ENCODE measurements around the gene SLC12A7.
"Not testable (repeated sequence)": the region's sequence is repeated elsewhere in the genome, so short reads cannot be mapped to it uniquely, and the experiment has no call there.

The SLC12A7 gene

GRCh38 chr5:1111727-1112289, at the start of gene SLC12A7:
TSS of gene SLC12A7 (minus strand) at chr5:1112063. CDS start at chr5:1111991, 72 bp downstream.
- peak; percentile 59 to 63 for DNase-seq

- DNase-seq, result no peak
Measured at GRCh38 chr5:1161108-1161832, 49.4 kb upstream of the SLC12A7 start.

GRCh38 chr5:1159774-1160406, 48.0 kb upstream of the SLC12A7 start:
- no peak for DNase-seq

- DNase-seq, result no peak
Measured at GRCh38 chr5:1159341-1159675, 47.4 kb upstream of the SLC12A7 start.

GRCh38 chr5:1158647-1159340, 46.9 kb upstream of the SLC12A7 start:
- no peak for DNase-seq

- DNase-seq, result not testable (repeated sequence)
Measured at GRCh38 chr5:1157461-1157986, 45.7 kb upstream of the SLC12A7 start.

- DNase-seq, result no peak
Measured at GRCh38 chr5:1156754-1157460, 45.0 kb upstream of the SLC12A7 start.

GRCh38 chr5:1156033-1156753, 44.3 kb upstream of the SLC12A7 start:
- no peak for DNase-seq

- DNase-seq, result no peak
Measured at GRCh38 chr5:1155191-1156032, 43.5 kb upstream of the SLC12A7 start.

- no peak for DNase-seq
Measured at GRCh38 chr5:1153428-1153827, 41.6 kb upstream of the SLC12A7 start.

- DNase-seq, result no peak
Measured at GRCh38 chr5:1152771-1153282, 41.0 kb upstream of the SLC12A7 start.

GRCh38 chr5:1152156-1152555, 40.3 kb upstream of the SLC12A7 start:
- DNase-seq, result no peak

GRCh38 chr5:1151316-1151715, 39.5 kb upstream of the SLC12A7 start:
- DNase-seq, result no peak

GRCh38 chr5:1150866-1151265, 39.0 kb upstream of the SLC12A7 start:
- DNase-seq, result no peak

- DNase-seq, result no peak
Measured at GRCh38 chr5:1144638-1145396, 33.0 kb upstream of the SLC12A7 start.

GRCh38 chr5:1144089-1144488, 32.2 kb upstream of the SLC12A7 start:
- DNase-seq, result no peak

- no peak for DNase-seq
Measured at GRCh38 chr5:1143670-1143951, 31.7 kb upstream of the SLC12A7 start.

- DNase-seq, result no peak
Measured at GRCh38 chr5:1142886-1143669, 31.2 kb upstream of the SLC12A7 start.

- no peak for DNase-seq
Measured at GRCh38 chr5:1141834-1142233, 30.0 kb upstream of the SLC12A7 start.

- no peak for DNase-seq
Measured at GRCh38 chr5:1140818-1141189, 28.9 kb upstream of the SLC12A7 start.

All from activated CD4-positive, alpha-beta T cell treated with anti-CD3 and anti-CD28 coated beads for 4 hours (primary cell).